ENCODE data around the gene SLC11A1.

DNA sequence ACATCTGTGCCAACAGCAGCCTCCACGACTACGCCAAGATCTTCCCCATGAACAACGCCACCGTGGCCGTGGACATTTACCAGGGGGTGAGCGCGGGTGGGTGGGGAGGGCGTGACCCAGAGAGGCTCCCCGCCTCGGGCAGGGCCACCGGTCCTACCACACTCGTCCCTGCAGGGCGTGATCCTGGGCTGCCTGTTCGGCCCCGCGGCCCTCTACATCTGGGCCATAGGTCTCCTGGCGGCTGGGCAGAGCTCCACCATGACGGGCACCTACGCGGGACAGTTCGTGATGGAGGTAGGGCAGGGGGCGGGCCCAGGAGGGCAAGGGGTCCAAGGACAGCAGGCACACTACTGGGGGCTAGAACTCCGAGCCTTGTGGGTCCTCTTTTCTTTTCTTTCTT lies 9.1 kb downstream of the SLC11A1 start:
- TF ChIP-seq, protein P1, sequence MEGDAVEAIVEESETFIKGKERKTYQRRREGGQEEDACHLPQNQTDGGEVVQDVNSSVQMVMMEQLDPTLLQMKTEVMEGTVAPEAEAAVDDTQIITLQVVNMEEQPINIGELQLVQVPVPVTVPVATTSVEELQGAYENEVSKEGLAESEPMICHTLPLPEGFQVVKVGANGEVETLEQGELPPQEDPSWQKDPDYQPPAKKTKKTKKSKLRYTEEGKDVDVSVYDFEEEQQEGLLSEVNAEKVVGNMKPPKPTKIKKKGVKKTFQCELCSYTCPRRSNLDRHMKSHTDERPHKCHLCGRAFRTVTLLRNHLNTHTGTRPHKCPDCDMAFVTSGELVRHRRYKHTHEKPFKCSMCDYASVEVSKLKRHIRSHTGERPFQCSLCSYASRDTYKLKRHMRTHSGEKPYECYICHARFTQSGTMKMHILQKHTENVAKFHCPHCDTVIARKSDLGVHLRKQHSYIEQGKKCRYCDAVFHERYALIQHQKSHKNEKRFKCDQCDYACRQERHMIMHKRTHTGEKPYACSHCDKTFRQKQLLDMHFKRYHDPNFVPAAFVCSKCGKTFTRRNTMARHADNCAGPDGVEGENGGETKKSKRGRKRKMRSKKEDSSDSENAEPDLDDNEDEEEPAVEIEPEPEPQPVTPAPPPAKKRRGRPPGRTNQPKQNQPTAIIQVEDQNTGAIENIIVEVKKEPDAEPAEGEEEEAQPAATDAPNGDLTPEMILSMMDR (IDR thresholded peaks at IDR 0.05; ENCODE audit: low read depth, low read length): no peak
- TF ChIP-seq EZH2phosphoT487 (IDR thresholded peaks at IDR 0.05; ENCODE audit: low read depth): no peak
